H9 (cell line): ENCODE measurements around the gene TYW1. TPM values are rescaled to one million over a fixed set of nuclear protein-coding genes. Genes with fewer than 3 reads are reported as not detected.

ENCODE experiments used
- DNase-seq: peaks from one replicate; pipeline ENCODE4 v3.0.0-alpha.2; 2017
- H2AFZ ChIP-seq: one replicate; pipeline ENCODE4 v1.6.1; 2013; ENCODE audit warnings: mild to moderate bottlenecking, low read length, control low read depth, moderate library complexity
- H2AK5ac ChIP-seq: 2 replicates; pipeline ENCODE4 v1.6.1; 2013; ENCODE audit warnings: low read length, control low read depth, mixed read lengths; ENCODE audit not compliant: insufficient read length
- H2BK120ac ChIP-seq: one replicate; pipeline ENCODE4 v1.6.1; 2013; ENCODE audit warnings: low read depth, mild to moderate bottlenecking, low read length, control low read depth, inconsistent platforms; ENCODE audit not compliant: poor library complexity, severe bottlenecking
- H2BK12ac ChIP-seq: 2 replicates; pipeline ENCODE4 v1.6.1; 2013; ENCODE audit warnings: low read length, control low read depth, mixed read lengths, low read depth; ENCODE audit not compliant: insufficient read length
- H2BK15ac ChIP-seq: 2 replicates; pipeline ENCODE4 v1.6.1; 2013; ENCODE audit warnings: low read depth, low read length, control low read depth
- H2BK20ac ChIP-seq: one replicate; pipeline ENCODE4 v1.6.1; 2013; ENCODE audit warnings: low read depth, mild to moderate bottlenecking, low read length, control low read depth, inconsistent platforms; ENCODE audit not compliant: poor library complexity, severe bottlenecking
- H2BK5ac ChIP-seq: 2 replicates; pipeline ENCODE4 v1.6.1; 2013; ENCODE audit warnings: low read length, control low read depth, mixed read lengths; ENCODE audit not compliant: insufficient read length
- H3K14ac ChIP-seq: 2 replicates; pipeline ENCODE4 v1.6.1; 2013; ENCODE audit warnings: low read length, control low read depth; ENCODE audit not compliant: insufficient read depth
- H3K18ac ChIP-seq: 2 replicates; pipeline ENCODE4 v1.6.1; 2013; ENCODE audit warnings: low read depth, mild to moderate bottlenecking, mixed read lengths, low read length, control low read depth; ENCODE audit not compliant: insufficient read length
- H3K23ac ChIP-seq: 2 replicates; pipeline ENCODE4 v1.6.1; 2013; ENCODE audit warnings: low read length, control low read depth, mixed read lengths, low read depth; ENCODE audit not compliant: insufficient read length
- H3K23me2 ChIP-seq: 2 replicates; pipeline ENCODE4 v1.6.1; 2013; ENCODE audit warnings: low read depth, mild to moderate bottlenecking, mixed read lengths, low read length, control low read depth; ENCODE audit not compliant: insufficient read length, poor library complexity, severe bottlenecking
- H3K27ac ChIP-seq: 2 replicates; pipeline ENCODE4 v1.5.1; 2013; ENCODE audit warnings: low read length, control low read depth, mixed read lengths, low read depth; ENCODE audit not compliant: insufficient read length
- H3K27me3 ChIP-seq: 2 replicates; pipeline ENCODE4 v1.6.1; 2013; ENCODE audit warnings: low read length, control low read depth, inconsistent platforms; ENCODE audit not compliant: insufficient read depth
- H3K4ac ChIP-seq: 2 replicates; pipeline ENCODE4 v1.6.1; 2013; ENCODE audit warnings: low read depth, mild to moderate bottlenecking, control low read depth, inconsistent platforms, low read length, moderate library complexity
- H3K4me1 ChIP-seq: 2 replicates; pipeline ENCODE4 v1.6.1; 2013; ENCODE audit warnings: low read length, control low read depth, inconsistent platforms; ENCODE audit not compliant: insufficient read depth
- H3K4me2 ChIP-seq: 2 replicates; pipeline ENCODE4 v1.6.1; 2013; ENCODE audit warnings: low read length, control low read depth, mixed read lengths; ENCODE audit not compliant: insufficient read length, insufficient read depth
- H3K56ac ChIP-seq: 2 replicates; pipeline ENCODE4 v1.6.1; 2013; ENCODE audit warnings: low read depth, mild to moderate bottlenecking, mixed read lengths, low read length, control low read depth; ENCODE audit not compliant: insufficient read length
- H3K79me1 ChIP-seq: 2 replicates; pipeline ENCODE4 v1.6.1; 2013; ENCODE audit warnings: low read depth, mild to moderate bottlenecking, moderate library complexity, low read length, control low read depth, inconsistent platforms; ENCODE audit not compliant: insufficient read depth, poor library complexity, severe bottlenecking
- H3K79me2 ChIP-seq: 2 replicates; pipeline ENCODE4 v1.6.1; 2013; ENCODE audit warnings: low read length, control low read depth, inconsistent platforms; ENCODE audit not compliant: insufficient read depth
- H3K9ac ChIP-seq: 2 replicates; pipeline ENCODE4 v1.6.1; 2013; ENCODE audit warnings: low read length, control low read depth, mixed read lengths; ENCODE audit not compliant: insufficient read length; ENCODE audit errors: extremely low read depth
- H3K9me3 ChIP-seq: one replicate; pipeline ENCODE4 v1.6.1; 2013; ENCODE audit warnings: low read depth, low read length, inconsistent platforms; ENCODE audit not compliant: control insufficient read depth
- H3T11ph ChIP-seq: one replicate; pipeline ENCODE4 v1.6.1; 2013; ENCODE audit warnings: mild to moderate bottlenecking, low read length, control low read depth, inconsistent platforms
- H4K20me1 ChIP-seq: one replicate; pipeline ENCODE4 v1.6.1; 2013; ENCODE audit not compliant: control insufficient read depth, insufficient read length, insufficient read depth
- H4K5ac ChIP-seq: 2 replicates; pipeline ENCODE4 v1.6.1; 2013; ENCODE audit warnings: low read depth, mild to moderate bottlenecking, mixed read lengths, low read length, control low read depth; ENCODE audit not compliant: insufficient read length
- H4K8ac ChIP-seq: replicated peaks from 2 replicates; pipeline ENCODE4 v1.6.1; 2013; ENCODE audit warnings: low read length, control low read depth, mixed read lengths, low read depth; ENCODE audit not compliant: insufficient read length
- H4K91ac ChIP-seq: 2 replicates; pipeline ENCODE4 v1.6.1; 2013; ENCODE audit warnings: low read depth, mild to moderate bottlenecking, moderate library complexity, mixed read lengths, low read length, control low read depth; ENCODE audit not compliant: insufficient read length
- H3K27ac Mint-ChIP-seq, 3 experiments: 2 replicates in 2 of 3; 3 replicates in 1 of 3; pipeline ENCODE4 v1.8.0; 2020 to 2021; ENCODE audit warnings: mixed read lengths in 3 of 3, mild to moderate bottlenecking in 1 of 3, moderate library complexity in 1 of 3
- H3K27me3 Mint-ChIP-seq: 2 replicates; pipeline ENCODE4 v1.8.0; 2021; ENCODE audit warnings: low read depth, mild to moderate bottlenecking, moderate library complexity, mixed read lengths
- H3K36me3 Mint-ChIP-seq, 3 experiments: 2 replicates in 2 of 3; 3 replicates in 1 of 3; pipeline ENCODE4 v1.8.0; 2020 to 2021; ENCODE audit warnings: low read depth in 3 of 3, mixed read lengths in 3 of 3; ENCODE audit not compliant: insufficient read depth in 1 of 3
- H3K4me1 Mint-ChIP-seq, 2 experiments: 2 replicates each; pipeline ENCODE4 v1.8.0; 2020; ENCODE audit warnings: mixed read lengths in 2 of 2
- H3K4me3 Mint-ChIP-seq, 2 experiments: 2 replicates in 1 of 2; 3 replicates in 1 of 2; pipeline ENCODE4 v1.8.0; 2020 to 2021; ENCODE audit warnings: mild to moderate bottlenecking in 2 of 2, mixed read lengths in 2 of 2, moderate library complexity in 1 of 2
- H3K9me3 Mint-ChIP-seq, 2 experiments: 2 replicates in 1 of 2; 3 replicates in 1 of 2; pipeline ENCODE4 v1.8.0; 2020; ENCODE audit warnings: mild to moderate bottlenecking in 2 of 2, mixed read lengths in 2 of 2, moderate library complexity in 1 of 2
- WGBS: extraction: QIAGEN DNeasy Blood & Tissue Kit; methylation state at CpG from one replicate; pipeline ENCODE4 v1.1.7; 2013; ENCODE audit warnings: missing lambda C conversion rate, low lambda C conversion rate, mixed read lengths; ENCODE audit not compliant: insufficient read length; ENCODE audit errors: extremely low coverage; 5-methylcytosine and 5-hydroxymethylcytosine counted together
- total RNA-seq: library from RNA; stranded (reverse); gene quantifications from 2 replicates; pipeline ENCODE4 v1.2.1, GENCODE V29; 2021
- TF ChIP-seq, protein P1 (sequence below): fragments of 200-600 bp; sonication (generic); conservative IDR thresholded peaks from 3 replicates; pipeline ENCODE4 v1.8.0; 2021; ENCODE audit warnings: antibody characterized with exemption, mild to moderate bottlenecking

Gene TYW1
- total RNA-seq, 1 experiment from 2014 or later = 22.3 TPM

- Histone ChIP-seq H2BK120ac (no peak overlapping the region), H2BK20ac (no peak overlapping the region), H3K23ac (no peak overlapping the region), H4K5ac (no peak overlapping the region), H3T11ph (no peak overlapping the region), H3K79me2 (no peaks in the 10 kb centered on the region), H2AK5ac (no peak overlapping the region), H3K79me1 (peaks cover 2% of the 10 kb centered on the region), H3K9ac (no peak overlapping the region), H2AFZ (no peak overlapping the region), H3K4me1 (no peaks in the 10 kb centered on the region), H4K20me1 (no peaks in the 10 kb centered on the region), H2BK5ac (no peak overlapping the region), H3K27me3 (no peaks in the 10 kb centered on the region), H3K4me2 (no peak overlapping the region), H4K91ac (no peak overlapping the region), H3K18ac (no peak overlapping the region), H4K8ac (no peak overlapping the region), H3K23me2 (no peaks in the 10 kb centered on the region), H3K4ac (no peak overlapping the region), H2BK12ac (no peak overlapping the region), H3K27ac (no peak overlapping the region), H3K14ac (no peak overlapping the region), H3K56ac (no peak overlapping the region), H3K9me3 (no peaks in the 10 kb centered on the region), H2BK15ac (no peak overlapping the region)
- Mint-ChIP-seq H3K36me3 (peaks cover 22 to 70% (median 57%) of the 10 kb centered on the region in 3 experiments; a peak in 6 of 7 replicates), H3K4me3 (no peak overlapping the region), H3K27me3 (no peaks in the 10 kb centered on the region), H3K27ac (no peak overlapping the region), H3K4me1 (0 out of 4 replicates have a peak, but pooled peaks cover 0 to 2% of the 10 kb centered on the region in 2 experiments), H3K9me3 (no peaks in the 10 kb centered on the region)
- TF ChIP-seq, protein P1, sequence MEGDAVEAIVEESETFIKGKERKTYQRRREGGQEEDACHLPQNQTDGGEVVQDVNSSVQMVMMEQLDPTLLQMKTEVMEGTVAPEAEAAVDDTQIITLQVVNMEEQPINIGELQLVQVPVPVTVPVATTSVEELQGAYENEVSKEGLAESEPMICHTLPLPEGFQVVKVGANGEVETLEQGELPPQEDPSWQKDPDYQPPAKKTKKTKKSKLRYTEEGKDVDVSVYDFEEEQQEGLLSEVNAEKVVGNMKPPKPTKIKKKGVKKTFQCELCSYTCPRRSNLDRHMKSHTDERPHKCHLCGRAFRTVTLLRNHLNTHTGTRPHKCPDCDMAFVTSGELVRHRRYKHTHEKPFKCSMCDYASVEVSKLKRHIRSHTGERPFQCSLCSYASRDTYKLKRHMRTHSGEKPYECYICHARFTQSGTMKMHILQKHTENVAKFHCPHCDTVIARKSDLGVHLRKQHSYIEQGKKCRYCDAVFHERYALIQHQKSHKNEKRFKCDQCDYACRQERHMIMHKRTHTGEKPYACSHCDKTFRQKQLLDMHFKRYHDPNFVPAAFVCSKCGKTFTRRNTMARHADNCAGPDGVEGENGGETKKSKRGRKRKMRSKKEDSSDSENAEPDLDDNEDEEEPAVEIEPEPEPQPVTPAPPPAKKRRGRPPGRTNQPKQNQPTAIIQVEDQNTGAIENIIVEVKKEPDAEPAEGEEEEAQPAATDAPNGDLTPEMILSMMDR = no peak
- WGBS = no CpG with 5 or more reads among the region's 19 CpGs
- no peak for DNase-seq
Observed at GRCh38 chr7:66948480-66949109, 48.0 kb upstream of the TYW1 start.
